NCI-H345 treated with DMSO at 0.1 percent for 48 hours (cell line): ENCODE data around the gene SIGLEC7.

Experiments used
- DNase-seq: peaks from one replicate; lab custom pipeline; 2025; ENCODE audit not compliant: unreplicated experiment; lab: John Stamatoyannopoulos, UW

The SIGLEC7 gene

DNA sequence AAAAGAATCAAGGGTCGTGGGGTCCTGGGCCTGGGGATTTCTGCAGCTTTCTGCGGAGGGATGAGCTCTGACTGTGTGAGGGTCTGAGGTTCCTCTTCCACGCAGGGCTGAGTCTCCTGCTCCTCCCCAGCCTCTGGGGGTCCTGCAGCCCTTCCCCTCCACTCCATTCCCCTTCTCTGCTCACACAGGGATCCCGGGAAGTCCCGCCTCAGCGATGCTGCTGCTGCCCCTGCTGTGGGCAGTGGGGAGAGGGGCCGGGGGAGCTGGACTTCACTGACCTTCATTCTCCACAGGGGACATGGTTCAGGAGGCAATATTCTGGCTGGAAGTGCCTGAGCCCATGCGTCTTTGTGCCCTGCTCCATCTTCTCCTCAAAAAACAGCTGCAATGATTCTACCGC is 56.5 kb downstream of the SIGLEC7 start:
- no peak for DNase-seq

DNA sequence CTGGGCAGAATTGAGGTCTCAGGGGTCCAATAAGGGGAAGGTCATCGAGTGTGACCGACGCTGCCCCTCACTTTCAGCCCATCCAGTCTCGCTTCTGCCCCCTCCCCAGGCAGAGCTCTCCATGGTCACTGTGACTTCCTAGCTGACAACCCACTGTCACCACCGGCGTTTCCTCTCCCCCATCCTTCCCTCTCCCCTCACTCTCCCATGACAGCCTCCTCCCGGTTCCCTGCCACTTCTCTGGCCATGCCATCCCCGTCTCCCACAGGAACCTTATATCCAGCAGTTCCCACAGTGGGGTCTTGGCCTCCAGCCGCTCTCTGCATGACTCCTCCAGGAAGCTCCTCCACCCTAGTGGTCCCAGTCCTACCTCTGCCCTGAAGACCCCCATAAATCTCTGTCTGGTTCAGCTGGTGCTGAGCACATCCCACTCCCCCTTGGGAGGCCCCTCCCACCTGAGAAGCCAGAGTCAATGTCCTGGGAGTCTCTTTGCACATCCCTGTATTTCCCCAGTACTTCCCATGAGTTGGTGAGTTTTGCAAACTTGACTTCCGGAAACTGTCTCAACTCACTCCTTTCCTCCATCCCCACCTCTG is 58.1 kb downstream of the SIGLEC7 start:
- no peak for DNase-seq

DNA sequence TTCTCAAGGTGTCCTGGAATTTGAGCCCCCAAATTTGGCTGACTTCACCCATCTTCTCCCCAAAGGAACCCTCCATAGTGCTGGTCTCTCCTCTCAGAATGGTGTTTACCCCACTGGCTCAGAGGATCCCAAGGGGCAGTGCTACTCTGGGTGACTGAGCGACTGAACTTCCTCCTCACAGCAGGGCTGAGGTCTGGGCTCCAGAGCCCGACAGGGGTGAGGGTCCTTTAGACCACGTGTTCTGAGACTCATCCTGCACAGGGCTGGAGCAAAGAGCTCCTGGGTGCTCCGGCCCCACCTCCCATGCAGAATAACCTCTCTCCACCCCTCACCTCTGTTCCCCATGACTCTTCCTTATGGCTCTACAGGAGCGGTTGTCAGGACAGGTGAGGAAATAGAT is 59.6 kb downstream of the SIGLEC7 start:
- DNase-seq, result no peak
